ENCODE measurements around the gene ZIC2.
"Not testable (repeated sequence)": the region's sequence is repeated elsewhere in the genome, so short reads cannot be mapped to it uniquely, and the experiment has no call there.

Gene ZIC2

GRCh38 chr13:99944102-99944501, 37.5 kb upstream of the ZIC2 start:
- no peak for TF ChIP-seq CTCF (IDR thresholded peaks at IDR 0.05; ENCODE audit: insufficient read depth, low read length, poor library complexity, severe bottlenecking)
- DNase-seq (ENCODE audit: extremely low read depth, insufficient read length): no peak
- H3K27me3 ChIP-seq (replicated peaks; ENCODE audit: control insufficient read depth, insufficient read depth, low read length): no peaks in the 10 kb centered on the region
- no peak overlapping the region for H3K4me3 ChIP-seq (replicated peaks; ENCODE audit: low read depth, low read length)
- H3K36me3 ChIP-seq (ENCODE audit: control insufficient read depth, insufficient read depth, low read length): no peaks in the 10 kb centered on the region

DNA sequence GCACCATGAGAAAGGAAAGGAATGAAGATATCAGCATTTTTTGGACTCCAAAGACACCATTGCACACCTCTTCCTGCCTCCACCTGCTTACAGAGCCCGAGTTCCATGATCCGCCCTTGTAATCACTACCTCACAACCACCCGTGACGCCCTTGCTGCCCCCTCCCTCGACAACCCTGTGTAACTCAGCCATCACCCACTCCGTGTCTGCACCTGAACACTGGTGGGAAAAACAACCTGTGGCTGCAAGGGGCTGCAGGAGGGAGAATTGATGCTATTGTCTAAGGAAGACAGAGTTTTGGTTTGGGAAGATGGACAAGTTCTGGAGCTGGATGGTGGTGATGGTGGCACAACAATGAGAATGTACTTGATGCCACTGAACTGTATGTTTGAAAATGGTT, 37.0 kb upstream of the ZIC2 start:
- no peaks in the 10 kb centered on the region for H3K27me3 ChIP-seq (replicated peaks; ENCODE audit: control insufficient read depth, insufficient read depth, low read length)
- H3K4me3 ChIP-seq (replicated peaks; ENCODE audit: low read depth, low read length): no peak overlapping the region
- no peak for TF ChIP-seq CTCF (IDR thresholded peaks at IDR 0.05; ENCODE audit: insufficient read depth, low read length, poor library complexity, severe bottlenecking)
- DNase-seq (ENCODE audit: extremely low read depth, insufficient read length): no peak
- H3K36me3 ChIP-seq (ENCODE audit: control insufficient read depth, insufficient read depth, low read length): no peaks in the 10 kb centered on the region

DNA sequence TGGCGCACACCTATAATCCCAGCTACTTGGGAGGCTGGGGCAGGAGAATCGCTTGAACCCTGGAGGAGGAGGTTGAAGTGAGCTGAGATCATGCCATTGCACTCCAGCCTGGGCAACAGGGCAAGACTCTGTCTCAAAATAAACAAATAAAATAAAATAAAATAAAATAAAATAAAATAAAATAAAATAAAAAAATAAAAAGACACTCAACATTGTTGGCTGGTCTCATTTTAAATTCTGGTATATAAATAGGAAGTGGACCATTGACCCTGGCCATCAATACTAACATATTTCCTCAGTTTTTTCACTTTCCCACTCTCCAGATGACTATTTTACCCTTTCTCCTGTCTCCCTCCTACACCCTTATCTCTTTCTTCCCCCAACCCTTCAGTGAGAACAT, 36.1 kb upstream of the ZIC2 start:
- DNase-seq (ENCODE audit: extremely low read depth, insufficient read length); H3K4me3 ChIP-seq (replicated peaks; ENCODE audit: low read depth, low read length); H3K36me3 ChIP-seq (ENCODE audit: control insufficient read depth, insufficient read depth, low read length); H3K27me3 ChIP-seq (replicated peaks; ENCODE audit: control insufficient read depth, insufficient read depth, low read length): not testable (repeated sequence)

DNA sequence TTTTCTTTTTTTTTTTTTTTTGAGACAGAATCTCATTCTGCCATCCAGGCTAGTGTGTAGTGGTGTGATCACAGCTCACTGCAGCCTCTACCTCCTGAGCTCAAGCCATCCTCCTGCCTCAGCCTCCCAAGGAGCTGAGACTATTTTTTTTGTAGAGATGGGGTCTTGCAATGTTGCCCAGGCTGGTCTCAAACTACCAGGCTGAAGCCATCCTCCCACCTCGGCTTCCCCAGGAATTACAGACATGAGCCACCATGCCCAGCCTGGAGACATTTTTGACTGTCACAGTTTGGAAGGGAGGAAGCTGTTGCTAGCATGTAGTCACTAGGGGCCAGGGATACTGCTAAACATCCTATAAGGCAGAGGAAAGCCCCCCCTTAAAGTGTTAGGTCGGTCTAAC, 33.9 kb upstream of the ZIC2 start:
- DNase-seq (ENCODE audit: extremely low read depth, insufficient read length): no peak
- Histone ChIP-seq H3K4me3 (replicated peaks; ENCODE audit: low read depth, low read length) (no peak overlapping the region), H3K27me3 (replicated peaks; ENCODE audit: control insufficient read depth, insufficient read depth, low read length) (no peaks in the 10 kb centered on the region), H3K36me3 (ENCODE audit: control insufficient read depth, insufficient read depth, low read length) (no peaks in the 10 kb centered on the region)
- no peak for TF ChIP-seq CTCF (IDR thresholded peaks at IDR 0.05; ENCODE audit: insufficient read depth, low read length, poor library complexity, severe bottlenecking)

GRCh38 chr13:99948411-99948810, 33.2 kb upstream of the ZIC2 start:
- no peak overlapping the region for H3K4me3 ChIP-seq (replicated peaks; ENCODE audit: low read depth, low read length)
- H3K27me3 ChIP-seq (replicated peaks; ENCODE audit: control insufficient read depth, insufficient read depth, low read length): no peaks in the 10 kb centered on the region; the same call in 1 of the 2 replicates
- H3K36me3 ChIP-seq (ENCODE audit: control insufficient read depth, insufficient read depth, low read length): no peaks in the 10 kb centered on the region
- TF ChIP-seq CTCF (IDR thresholded peaks at IDR 0.05; ENCODE audit: insufficient read depth, low read length, poor library complexity, severe bottlenecking): no peak
- DNase-seq (ENCODE audit: extremely low read depth, insufficient read length): no peak

- no peak for TF ChIP-seq CTCF (IDR thresholded peaks at IDR 0.05; ENCODE audit: insufficient read depth, low read length, poor library complexity, severe bottlenecking)
- Histone ChIP-seq H3K36me3 (ENCODE audit: control insufficient read depth, insufficient read depth, low read length) (no peaks in the 10 kb centered on the region), H3K27me3 (replicated peaks; ENCODE audit: control insufficient read depth, insufficient read depth, low read length) (no peaks in the 10 kb centered on the region; the same call in 1 of the 2 replicates), H3K4me3 (replicated peaks; ENCODE audit: low read depth, low read length) (no peak overlapping the region)
- DNase-seq (ENCODE audit: extremely low read depth, insufficient read length): no peak
These were observed 32.5 kb upstream of the ZIC2 start for GRCh38 chr13:99948907-99949678.

All from GM06990 (cell line).